ENCODE results near the gene ABR.

- TF ChIP-seq CTCF (IDR thresholded peaks at IDR 0.05) (no peak), POLR2A (IDR thresholded peaks at IDR 0.05) (no peak)
Measured at GRCh38 chr17:1073241-1073962, 106.4 kb downstream of the ABR start.
